Neuronal stem cell (in vitro differentiated cells): ENCODE results near the gene FOXN1.
"Not testable (repeated sequence)": the region's sequence is repeated elsewhere in the genome, so short reads cannot be mapped to it uniquely, and the experiment has no call there.

Experiments used
- DNase-seq: peaks from one replicate; pipeline ENCODE4 v3.0.0-alpha.2; 2013; ENCODE audit warnings: low spot score
- H2AFZ ChIP-seq: one replicate; pipeline ENCODE4 v1.6.1; 2013; ENCODE audit warnings: mild to moderate bottlenecking, low read length, inconsistent platforms
- H2AK5ac ChIP-seq: 2 replicates; pipeline ENCODE4 v1.6.1; 2013; ENCODE audit warnings: low read depth, mild to moderate bottlenecking, inconsistent platforms, low read length, moderate library complexity, mixed read lengths
- H2BK120ac ChIP-seq: 2 replicates; pipeline ENCODE4 v1.6.1; 2013; ENCODE audit warnings: low read depth, mild to moderate bottlenecking, inconsistent platforms, low read length, moderate library complexity, mixed read lengths
- H2BK12ac ChIP-seq: one replicate; pipeline ENCODE4 v1.6.1; 2013; ENCODE audit warnings: low read length, inconsistent platforms
- H2BK15ac ChIP-seq: 2 replicates; pipeline ENCODE4 v1.6.1; 2013; ENCODE audit warnings: mild to moderate bottlenecking, low read length, inconsistent platforms, mixed read lengths
- H2BK5ac ChIP-seq: one replicate; pipeline ENCODE4 v1.6.1; 2013; ENCODE audit warnings: inconsistent platforms, mild to moderate bottlenecking, low read length, moderate library complexity
- H3K14ac ChIP-seq: one replicate; pipeline ENCODE4 v1.6.1; 2013; ENCODE audit warnings: low read length, inconsistent platforms
- H3K18ac ChIP-seq: 2 replicates; pipeline ENCODE4 v1.6.1; 2013; ENCODE audit warnings: low read length, inconsistent platforms
- H3K23ac ChIP-seq: 2 replicates; pipeline ENCODE4 v1.6.1; 2013; ENCODE audit warnings: low read depth, mild to moderate bottlenecking, mixed read lengths, low read length, inconsistent platforms; ENCODE audit not compliant: poor library complexity
- H3K27ac ChIP-seq: replicated peaks from 3 replicates; pipeline ENCODE4 v1.5.1; 2013; ENCODE audit warnings: low read length, inconsistent platforms
- H3K27me3 ChIP-seq, 3 experiments: 2 replicates each; pipeline ENCODE4 v1.6.1; 2013; ENCODE audit warnings: low read length in 3 of 3, mild to moderate bottlenecking in 2 of 3, inconsistent platforms in 1 of 3, low read depth in 1 of 3, mixed read lengths in 1 of 3, moderate library complexity in 1 of 3; ENCODE audit not compliant: control insufficient read depth in 3 of 3, insufficient read depth in 3 of 3
- H3K36me3 ChIP-seq, 2 donors: replicated peaks in 1 of 2; 2 replicates each; pipeline ENCODE4 v1.6.1; 2013; ENCODE audit warnings: low read length in 2 of 2; ENCODE audit not compliant: control insufficient read depth in 2 of 2, insufficient read depth in 2 of 2
- H3K4ac ChIP-seq: 2 replicates; pipeline ENCODE4 v1.6.1; 2013; ENCODE audit warnings: inconsistent platforms, mild to moderate bottlenecking, low read length, moderate library complexity
- H3K4me1 ChIP-seq, 2 donors: 1 replicate in 1 of 2; 2 replicates in 1 of 2; pipeline ENCODE4 v1.6.1; 2013; ENCODE audit warnings: low read length in 2 of 2, low read depth in 1 of 2; ENCODE audit not compliant: control insufficient read depth in 2 of 2, insufficient read depth in 1 of 2
- H3K4me2 ChIP-seq: one replicate; pipeline ENCODE4 v1.6.1; 2013; ENCODE audit warnings: mild to moderate bottlenecking, low read length, inconsistent platforms; ENCODE audit not compliant: insufficient read depth, poor library complexity, severe bottlenecking
- H3K4me3 ChIP-seq, 2 donors: 2 replicates each; pipeline ENCODE4 v1.5.1; 2013; ENCODE audit warnings: low read length in 2 of 2, mild to moderate bottlenecking in 2 of 2, inconsistent platforms in 1 of 2, moderate library complexity in 1 of 2
- H3K79me1 ChIP-seq: one replicate; pipeline ENCODE4 v1.6.1; 2013; ENCODE audit warnings: low read depth, mild to moderate bottlenecking, inconsistent platforms, low read length, moderate library complexity
- H3K9ac ChIP-seq: one replicate; pipeline ENCODE4 v1.6.1; 2013; ENCODE audit warnings: mild to moderate bottlenecking, low read depth, low read length, inconsistent platforms; ENCODE audit not compliant: poor library complexity
- H3K9me3 ChIP-seq, 2 donors: replicated peaks in 1 of 2; 2 replicates each; pipeline versions ENCODE3 to v1.6.1; 2013; ENCODE audit warnings: low read length in 2 of 2, mild to moderate bottlenecking in 2 of 2, inconsistent platforms in 1 of 2, low read depth in 1 of 2, mixed read lengths in 1 of 2, moderate library complexity in 1 of 2; ENCODE audit not compliant: control insufficient read depth in 2 of 2, insufficient read depth in 1 of 2
- H4K8ac ChIP-seq: one replicate; pipeline ENCODE4 v1.6.1; 2013; ENCODE audit warnings: low read depth, mild to moderate bottlenecking, inconsistent platforms, low read length, moderate library complexity
- H4K91ac ChIP-seq: one replicate; pipeline ENCODE4 v1.6.1; 2013; ENCODE audit warnings: low read length, low read depth, mild to moderate bottlenecking, inconsistent platforms; ENCODE audit not compliant: poor library complexity
- WGBS, 2 donors: extraction: QIAGEN DNeasy Blood & Tissue Kit; methylation state at CpG; one replicate each; pipeline ENCODE4 v1.1.7; 2013; ENCODE audit warnings: missing lambda C conversion rate in 2 of 2, mixed read lengths in 1 of 2; ENCODE audit not compliant: insufficient read length in 2 of 2, insufficient replicate concordance in 1 of 2; ENCODE audit errors: extremely low coverage in 2 of 2; 5-methylcytosine and 5-hydroxymethylcytosine counted together

Gene FOXN1

GRCh38 chr17:28575126-28575795 is 69.1 kb downstream of the FOXN1 start:
- H3K27me3 ChIP-seq, result peaks cover 0 to 9% (median 0%) of the 10 kb centered on the region in 3 experiments
- H3K27ac ChIP-seq, result no peak overlapping the region
- DNase-seq, result no peak

GRCh38 chr17:28576016-28576415 is 69.9 kb downstream of the FOXN1 start:
- not testable (repeated sequence) for H3K79me1 ChIP-seq, H3K14ac ChIP-seq, H4K8ac ChIP-seq, H3K4ac ChIP-seq, H3K9ac ChIP-seq, H2BK15ac ChIP-seq, H3K23ac ChIP-seq, H2BK120ac ChIP-seq, H2BK12ac ChIP-seq, H2AK5ac ChIP-seq, H2BK5ac ChIP-seq, H3K4me3 ChIP-seq, H3K18ac ChIP-seq, H3K4me1 ChIP-seq, H2AFZ ChIP-seq, H3K27me3 ChIP-seq, DNase-seq, H3K9me3 ChIP-seq, H3K4me2 ChIP-seq, H3K27ac ChIP-seq, H4K91ac ChIP-seq
- peaks cover 35 to 55% of the 10 kb centered on the region in 2 donors for H3K36me3 ChIP-seq
- WGBS, 2 donors, result no CpG with 5 or more reads among the region's 3 CpGs

More at GRCh38 chr17:28575126-28575795, 69.1 kb downstream of the FOXN1 start:
- Histone ChIP-seq H2BK15ac (peak overlapping the region; percentile 71), H3K36me3 (peaks cover 29 to 47% of the 10 kb centered on the region in 2 donors), H2BK12ac (peak overlapping the region; percentile 36), H3K14ac (no peak overlapping the region), H3K23ac (peak overlapping the region; percentile 36), H3K4me1 (peaks cover 2 to 7% of the 10 kb centered on the region in 2 donors), H3K4me2 (no peak overlapping the region), H3K79me1 (peaks cover 2% of the 10 kb centered on the region), H3K18ac (no peak overlapping the region), H4K91ac (no peak overlapping the region), H2AFZ (no peak overlapping the region), H4K8ac (no peak overlapping the region), H2BK5ac (no peak overlapping the region), H3K4ac (no peak overlapping the region), H3K4me3 (no peak overlapping the region), H3K9me3 (no peaks in the 10 kb centered on the region), H2AK5ac (peak overlapping the region; percentile 83), H2BK120ac (no peak overlapping the region), H3K9ac (no peak overlapping the region)
- no CpG with 5 or more reads among the region's 14 CpGs for WGBS, 2 donors

GRCh38 chr17:28576758-28577465 is 70.8 kb downstream of the FOXN1 start, which contains the start of gene ALDOC:
TSS of gene ALDOC (minus strand) at chr17:28576895. CDS start at chr17:28575532, 1,363 bp downstream.
- peak; percentile 88 for DNase-seq
- Histone ChIP-seq H3K4me2 (no peak within 1 kb of the TSS), H3K23ac (peak within 1 kb of the TSS; percentile 92), H2BK5ac (no peak within 1 kb of the TSS), H3K79me1 (no peaks in the 10 kb centered on the region), H3K9ac (no peak within 1 kb of the TSS), H3K9me3 (no peaks in the 10 kb centered on the region), H2AK5ac (no peak within 1 kb of the TSS), H4K91ac (no peak within 1 kb of the TSS), H3K4me3 (peak within 1 kb of the TSS in 1 of 2 donors; percentile 66), H3K18ac (no peak within 1 kb of the TSS), H2BK15ac (no peak within 1 kb of the TSS), H2AFZ (no peak within 1 kb of the TSS), H3K27ac (peak within 1 kb of the TSS; percentile 30), H2BK12ac (no peak within 1 kb of the TSS), H3K27me3 (peaks cover 0 to 9% (median 0%) of the 10 kb centered on the region in 3 experiments), H2BK120ac (no peak within 1 kb of the TSS), H3K4me1 (peaks cover 2 to 5% of the 10 kb centered on the region in 2 donors), H3K14ac (no peak within 1 kb of the TSS), H3K4ac (no peak within 1 kb of the TSS), H4K8ac (no peak within 1 kb of the TSS), H3K36me3 (peaks cover 36 to 60% of the 10 kb centered on the region in 2 donors)
- no CpG with 5 or more reads among the region's 26 CpGs for WGBS, 2 donors

GRCh38 chr17:28577466-28577824 is 71.3 kb downstream of the FOXN1 start:
- Histone ChIP-seq H2BK120ac (no peak overlapping the region), H3K14ac (no peak overlapping the region), H3K23ac (no peak overlapping the region), H2BK5ac (no peak overlapping the region), H4K91ac (no peak overlapping the region), H4K8ac (no peak overlapping the region), H3K18ac (no peak overlapping the region), H2AFZ (no peak overlapping the region), H3K4me2 (no peak overlapping the region), H3K4me3 (no peak overlapping the region), H3K4ac (no peak overlapping the region), H3K4me1 (peaks cover 2 to 5% of the 10 kb centered on the region in 2 donors), H2AK5ac (no peak overlapping the region), H3K27me3 (peaks cover 0 to 6% (median 0%) of the 10 kb centered on the region in 3 experiments), H3K27ac (peak overlapping the region; percentile 30), H3K36me3 (peaks cover 41 to 65% of the 10 kb centered on the region in 2 donors), H3K79me1 (no peaks in the 10 kb centered on the region), H2BK12ac (no peak overlapping the region), H3K9ac (no peak overlapping the region), H3K9me3 (no peaks in the 10 kb centered on the region), H2BK15ac (no peak overlapping the region)
- WGBS, 2 donors, result no CpG with 5 or more reads among the region's 3 CpGs
- DNase-seq, result no peak
